Esophagus squamous epithelium (tissue), 4 donors: ENCODE data around the gene NUCB2.

Source experiments
- POLR2A ChIP-seq, 4 donors: fragments of 450-650 bp; IDR thresholded peaks; one replicate each; pipeline ENCODE4 v1.6.1; 2017; ENCODE audit warnings: antibody characterized with exemption in 4 of 4, mild to moderate bottlenecking in 4 of 4, moderate library complexity in 3 of 4
- TF ChIP-seq, protein P1 (sequence below), 6 experiments: fragments of 450-650 bp in 4 of 6; fragments of 200-600 bp in 2 of 6; sonication (generic) in 2 of 6; IDR thresholded peaks; one replicate each; pipeline ENCODE4 v1.5.1; 2016 to 2019; ENCODE audit warnings: antibody characterized with exemption in 6 of 6, mild to moderate bottlenecking in 4 of 6, moderate library complexity in 4 of 6

DNA sequence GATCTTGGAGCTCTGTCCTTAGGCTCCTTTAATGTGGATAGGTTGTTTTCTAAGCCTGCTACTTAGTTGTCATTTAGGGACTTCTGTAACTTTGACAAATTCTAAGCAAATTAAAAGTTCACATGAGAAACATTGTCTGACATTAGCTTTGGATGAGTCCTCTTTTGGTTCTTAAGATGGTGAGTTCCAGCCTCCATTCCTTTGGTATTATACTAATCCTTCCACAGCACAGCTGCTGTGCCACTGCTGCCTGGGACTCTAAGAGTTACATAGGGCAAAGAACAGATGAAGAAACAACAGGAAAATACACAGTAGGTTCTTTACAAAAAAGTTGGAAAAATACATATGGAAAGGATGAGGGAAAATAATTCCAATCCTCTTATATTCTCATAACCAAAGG is 43.4 kb upstream of the NUCB2 start:
- TF ChIP-seq, protein P1, sequence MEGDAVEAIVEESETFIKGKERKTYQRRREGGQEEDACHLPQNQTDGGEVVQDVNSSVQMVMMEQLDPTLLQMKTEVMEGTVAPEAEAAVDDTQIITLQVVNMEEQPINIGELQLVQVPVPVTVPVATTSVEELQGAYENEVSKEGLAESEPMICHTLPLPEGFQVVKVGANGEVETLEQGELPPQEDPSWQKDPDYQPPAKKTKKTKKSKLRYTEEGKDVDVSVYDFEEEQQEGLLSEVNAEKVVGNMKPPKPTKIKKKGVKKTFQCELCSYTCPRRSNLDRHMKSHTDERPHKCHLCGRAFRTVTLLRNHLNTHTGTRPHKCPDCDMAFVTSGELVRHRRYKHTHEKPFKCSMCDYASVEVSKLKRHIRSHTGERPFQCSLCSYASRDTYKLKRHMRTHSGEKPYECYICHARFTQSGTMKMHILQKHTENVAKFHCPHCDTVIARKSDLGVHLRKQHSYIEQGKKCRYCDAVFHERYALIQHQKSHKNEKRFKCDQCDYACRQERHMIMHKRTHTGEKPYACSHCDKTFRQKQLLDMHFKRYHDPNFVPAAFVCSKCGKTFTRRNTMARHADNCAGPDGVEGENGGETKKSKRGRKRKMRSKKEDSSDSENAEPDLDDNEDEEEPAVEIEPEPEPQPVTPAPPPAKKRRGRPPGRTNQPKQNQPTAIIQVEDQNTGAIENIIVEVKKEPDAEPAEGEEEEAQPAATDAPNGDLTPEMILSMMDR (IDR thresholded peaks at IDR 0.05), result no peak
- TF ChIP-seq POLR2A (IDR thresholded peaks at IDR 0.05), result no peak
